GM19035 (cell line): ENCODE measurements around the gene CFTR.
"Not testable (repeated sequence)": the region's sequence is repeated elsewhere in the genome, so short reads cannot be mapped to it uniquely, and the experiment has no call there.

Experiments
- ATAC-seq: cut with Tn5 transposase; IDR thresholded peaks from one replicate; pipeline ENCODE4 v1.9.1; 2021; ENCODE audit not compliant: unreplicated experiment

The CFTR gene

GRCh38 chr7:117479225-117480054 lies at the start of gene CFTR:
Gene CFTR (plus strand): TSS chr7:117480025. CDS start chr7:117480095, 70 bp downstream.
- ATAC-seq: no peak

- peak; percentile 96 for ATAC-seq
Observed at GRCh38 chr7:117435475-117436043, 44.3 kb upstream of the CFTR start.

- no peak for ATAC-seq
Observed at GRCh38 chr7:117444646-117445045, 35.2 kb upstream of the CFTR start.

GRCh38 chr7:117445206-117445605 lies 34.6 kb upstream of the CFTR start:
- no peak for ATAC-seq

- no peak for ATAC-seq
Observed at GRCh38 chr7:117446220-117446815, 33.5 kb upstream of the CFTR start.

- ATAC-seq: no peak
Observed at GRCh38 chr7:117448655-117449054, 31.2 kb upstream of the CFTR start.

- ATAC-seq: no peak
Observed at GRCh38 chr7:117458977-117459583, 20.7 kb upstream of the CFTR start.

- no peak for ATAC-seq
Observed at GRCh38 chr7:117459735-117460134, 20.1 kb upstream of the CFTR start.

GRCh38 chr7:117460815-117461214 lies 19.0 kb upstream of the CFTR start:
- ATAC-seq: not testable (repeated sequence)

- ATAC-seq: no peak
Observed at GRCh38 chr7:117468174-117468573, 11.7 kb upstream of the CFTR start.

GRCh38 chr7:117470777-117471176 lies 9.0 kb upstream of the CFTR start:
- ATAC-seq: no peak

GRCh38 chr7:117472335-117472734 lies 7.5 kb upstream of the CFTR start:
- ATAC-seq: no peak

- ATAC-seq: no peak
Observed at GRCh38 chr7:117476557-117477215, 3.1 kb upstream of the CFTR start.

- no peak for ATAC-seq
Observed at GRCh38 chr7:117478836-117479224, 995 bp upstream of the CFTR start.

GRCh38 chr7:117480055-117480362 lies 184 bp downstream of the CFTR start:
- ATAC-seq: no peak

- no peak for ATAC-seq
Observed at GRCh38 chr7:117480978-117481377, 1.2 kb downstream of the CFTR start.

- no peak for ATAC-seq
Observed at GRCh38 chr7:117485118-117485620, 5.3 kb downstream of the CFTR start.

GRCh38 chr7:117489016-117489415 lies 9.2 kb downstream of the CFTR start:
- ATAC-seq: no peak

GRCh38 chr7:117489430-117489829 lies 9.6 kb downstream of the CFTR start:
- ATAC-seq: no peak

- ATAC-seq: no peak
Observed at GRCh38 chr7:117489911-117490310, 10.1 kb downstream of the CFTR start.

GRCh38 chr7:117492649-117493048 lies 12.8 kb downstream of the CFTR start:
- no peak for ATAC-seq
